Epithelial cell of esophagus (primary cell): ENCODE data around the gene CDKL4.
A peak's percentile ranks its signal among the peaks of the same experiment; 100 is the strongest.

Experiments
- DNase-seq: peaks from one replicate; pipeline ENCODE4 v3.0.0; 2010; ENCODE audit warnings: low read depth
- H3K4me3 ChIP-seq: 2 replicates; pipeline ENCODE4 v1.5.1; 2011; ENCODE audit warnings: mild to moderate bottlenecking, low read length, control low read depth
- CTCF ChIP-seq: IDR thresholded peaks from 2 replicates; pipeline ENCODE4 v1.5.1; 2011; ENCODE audit warnings: low read depth, mild to moderate bottlenecking, low read length, control low read depth, inconsistent platforms; ENCODE audit not compliant: insufficient read depth; ENCODE audit errors: missing control alignments

Gene CDKL4

DNA sequence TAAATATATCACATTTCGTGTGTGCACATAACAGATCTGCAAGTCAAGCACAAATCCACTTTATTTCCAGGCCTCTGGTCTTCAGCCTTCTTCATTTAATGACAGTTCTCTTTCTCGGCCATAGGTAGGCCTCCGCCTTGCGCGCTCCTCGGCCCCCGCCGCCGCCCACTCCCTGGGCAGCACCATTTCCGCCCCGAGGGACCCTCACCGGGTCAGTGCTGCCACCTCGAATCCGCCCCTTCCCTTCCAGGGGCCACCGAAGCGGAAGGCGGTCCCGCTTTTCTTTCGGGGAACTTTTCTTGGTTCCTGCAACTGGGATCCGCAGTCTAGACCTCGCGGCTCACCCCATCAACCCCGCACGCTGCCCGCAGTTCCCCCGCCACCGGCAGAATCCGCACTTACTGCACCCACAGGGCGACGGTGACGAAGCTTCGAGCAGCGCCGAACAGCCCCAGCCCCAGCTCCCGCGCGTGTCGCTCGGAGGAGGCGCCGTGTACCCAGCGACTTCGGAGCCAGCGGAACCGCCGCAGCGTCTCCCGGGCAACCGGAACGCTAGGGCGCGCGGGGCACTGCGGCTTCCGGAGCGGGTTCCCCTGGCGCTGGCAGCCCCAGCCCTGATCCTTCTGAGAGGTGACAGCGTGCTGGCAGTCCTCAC, at the start of gene CDKL4:
CDKL4 (minus strand) TSS at position 502 of the 655 bp plus-strand sequence.
- H3K4me3 ChIP-seq = peak within 1 kb of the TSS; percentile 33
- peak; percentile 27 for DNase-seq
- no peak for TF ChIP-seq CTCF

GRCh38 chr2:39290433-39290832, 46.7 kb upstream of the CDKL4 start:
- H3K4me3 ChIP-seq = no peak overlapping the region
- DNase-seq = no peak
- no peak for TF ChIP-seq CTCF

DNA sequence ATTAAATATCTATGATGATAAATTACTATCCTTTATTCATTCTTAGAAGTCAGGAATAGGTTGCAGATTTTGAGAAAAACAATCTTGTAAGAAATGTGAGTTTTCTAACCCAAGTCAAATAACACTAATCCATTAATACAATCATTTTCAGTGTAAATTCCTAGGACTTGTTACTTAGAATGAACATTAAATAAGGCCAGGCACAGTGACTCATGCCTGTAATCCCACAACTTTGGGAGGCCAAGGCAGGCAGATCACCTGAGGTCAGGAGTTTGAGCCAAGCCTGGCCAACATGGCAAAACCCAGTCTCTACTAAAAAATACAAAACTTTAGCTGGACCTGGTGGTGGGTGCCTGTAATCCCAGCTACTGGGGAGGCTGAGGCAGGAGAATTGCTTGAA, 45.8 kb upstream of the CDKL4 start:
- H3K4me3 ChIP-seq = no peak overlapping the region
- DNase-seq = peak; percentile 14
- TF ChIP-seq CTCF = no peak

DNA sequence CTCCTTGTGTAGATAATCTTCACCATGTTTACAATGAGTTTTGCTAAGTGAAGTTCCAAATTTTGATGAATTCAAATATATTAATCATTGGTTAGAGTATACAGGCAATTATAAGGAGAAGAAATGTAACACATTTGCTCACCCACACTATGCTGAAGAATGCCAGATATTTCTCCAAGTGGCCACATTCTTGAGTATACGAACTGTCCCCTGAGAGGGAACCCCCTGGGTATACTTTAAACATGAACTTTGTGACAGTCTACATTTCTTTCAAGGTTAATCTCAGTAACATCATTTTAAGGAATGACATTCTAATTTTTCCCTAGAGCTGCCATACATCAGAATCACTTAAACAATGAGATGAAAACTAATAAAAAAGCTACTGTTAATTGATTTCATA, 39.8 kb upstream of the CDKL4 start:
- DNase-seq = no peak
- no peak for TF ChIP-seq CTCF
- no peak overlapping the region for H3K4me3 ChIP-seq

DNA sequence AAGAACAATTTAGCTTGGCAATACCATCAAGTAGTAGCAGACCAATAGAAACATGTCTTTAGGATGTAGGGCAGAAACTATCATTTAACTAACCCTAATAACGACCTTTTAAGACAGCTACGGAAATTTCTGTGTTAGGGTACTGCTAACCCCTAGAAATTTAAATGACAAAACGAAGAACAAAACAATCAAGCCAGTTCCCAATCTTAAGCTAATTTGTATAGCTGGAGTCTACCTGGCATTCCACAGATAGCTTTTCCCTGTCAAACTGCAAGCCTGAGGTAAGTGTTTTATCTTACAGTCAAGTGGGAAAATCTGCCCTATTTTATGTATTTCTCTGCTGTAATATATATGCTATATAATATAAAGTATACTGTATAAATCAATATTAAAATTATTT, 37.6 kb upstream of the CDKL4 start:
- TF ChIP-seq CTCF = no peak
- no peak overlapping the region for H3K4me3 ChIP-seq
- DNase-seq = no peak

DNA sequence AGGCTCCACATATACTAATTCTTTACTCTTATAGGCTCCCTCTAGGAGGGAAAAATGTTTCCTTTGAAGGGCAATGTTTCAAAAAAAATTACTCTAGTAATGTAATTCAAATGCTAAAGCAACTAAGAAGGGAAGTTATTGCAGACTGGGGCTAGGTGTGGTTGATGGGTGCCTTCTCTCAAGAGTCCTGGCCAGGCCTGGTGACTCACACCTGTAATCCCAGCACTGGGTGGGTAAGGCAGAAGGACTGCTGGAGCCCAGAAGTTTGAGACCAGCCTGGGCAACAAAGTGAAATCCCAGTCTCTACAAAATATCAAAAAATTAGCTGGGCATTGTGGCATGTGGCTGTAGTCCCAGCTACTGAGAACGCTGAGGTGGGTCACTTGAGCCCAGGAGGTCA, 31.2 kb upstream of the CDKL4 start:
- peak; percentile 73 for DNase-seq
- H3K4me3 ChIP-seq = no peak overlapping the region
- TF ChIP-seq CTCF = no peak

GRCh38 chr2:39269941-39270340, 26.2 kb upstream of the CDKL4 start:
- DNase-seq = no peak
- no peak for TF ChIP-seq CTCF
- H3K4me3 ChIP-seq = no peak overlapping the region
